ENCODE data around the gene UBR4.
"Not testable (repeated sequence)": the region's sequence is repeated elsewhere in the genome, so short reads cannot be mapped to it uniquely, and the experiment has no call there.

UBR4 gene

DNA sequence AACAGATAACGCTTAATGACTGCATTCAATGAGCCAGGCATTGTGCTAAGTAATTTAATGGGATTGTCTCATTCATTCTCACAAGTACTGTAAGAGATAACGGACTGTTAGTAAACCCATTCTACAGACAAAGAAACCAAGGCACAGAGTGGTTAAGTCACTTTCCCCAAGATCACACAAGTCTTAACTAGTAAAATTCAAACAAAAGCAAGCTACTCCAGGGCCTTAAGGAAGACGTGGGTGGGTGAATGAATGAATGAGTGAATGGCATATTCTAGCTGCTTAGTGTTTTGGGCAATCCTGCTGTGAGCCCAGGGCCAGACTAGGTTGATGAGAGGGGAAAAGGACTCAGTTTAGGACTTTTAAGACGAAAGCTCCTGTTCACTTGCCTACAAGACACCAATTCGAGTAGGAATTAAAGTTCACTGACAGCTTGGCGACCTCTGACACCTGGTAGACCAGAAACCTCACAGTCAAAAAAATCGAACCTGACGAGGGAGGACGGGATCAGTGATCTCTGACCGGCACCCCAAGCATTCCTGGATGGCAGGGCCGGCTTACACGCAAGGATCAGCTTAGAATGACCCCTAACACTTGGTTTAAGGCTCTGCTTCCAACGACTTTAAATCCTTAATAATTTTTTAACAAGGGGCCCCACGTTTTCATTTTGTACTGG is 40.7 kb upstream of the UBR4 start:
- peak; percentile 30 for DNase-seq (ENCODE audit: extremely low spot score)
- CTCF ChIA-PET: interaction anchor here (0.6 kb wide), 1 partner anchor 390 kb away, joined by 3 read pairs; no protein-coding TSS in a partner anchor
- TF ChIP-seq, protein P1, sequence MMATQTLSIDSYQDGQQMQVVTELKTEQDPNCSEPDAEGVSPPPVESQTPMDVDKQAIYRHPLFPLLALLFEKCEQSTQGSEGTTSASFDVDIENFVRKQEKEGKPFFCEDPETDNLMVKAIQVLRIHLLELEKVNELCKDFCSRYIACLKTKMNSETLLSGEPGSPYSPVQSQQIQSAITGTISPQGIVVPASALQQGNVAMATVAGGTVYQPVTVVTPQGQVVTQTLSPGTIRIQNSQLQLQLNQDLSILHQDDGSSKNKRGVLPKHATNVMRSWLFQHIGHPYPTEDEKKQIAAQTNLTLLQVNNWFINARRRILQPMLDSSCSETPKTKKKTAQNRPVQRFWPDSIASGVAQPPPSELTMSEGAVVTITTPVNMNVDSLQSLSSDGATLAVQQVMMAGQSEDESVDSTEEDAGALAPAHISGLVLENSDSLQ (IDR thresholded peaks at IDR 0.05): no peak
- TF ChIP-seq NFRKB (IDR thresholded peaks at IDR 0.05) (no peak), SUZ12 (IDR thresholded peaks at IDR 0.05) (no peak), FOXK2 (IDR thresholded peaks at IDR 0.05) (no peak), FOXA1 (IDR thresholded peaks at IDR 0.05) (no peak)
- POLR2A ChIA-PET: interaction anchor here (1.1 to 2.2 kb wide), 8 partner anchors 9 to 43 kb away, joined by 3 to 12 read pairs (median 4); no protein-coding TSS in a partner anchor

DNA sequence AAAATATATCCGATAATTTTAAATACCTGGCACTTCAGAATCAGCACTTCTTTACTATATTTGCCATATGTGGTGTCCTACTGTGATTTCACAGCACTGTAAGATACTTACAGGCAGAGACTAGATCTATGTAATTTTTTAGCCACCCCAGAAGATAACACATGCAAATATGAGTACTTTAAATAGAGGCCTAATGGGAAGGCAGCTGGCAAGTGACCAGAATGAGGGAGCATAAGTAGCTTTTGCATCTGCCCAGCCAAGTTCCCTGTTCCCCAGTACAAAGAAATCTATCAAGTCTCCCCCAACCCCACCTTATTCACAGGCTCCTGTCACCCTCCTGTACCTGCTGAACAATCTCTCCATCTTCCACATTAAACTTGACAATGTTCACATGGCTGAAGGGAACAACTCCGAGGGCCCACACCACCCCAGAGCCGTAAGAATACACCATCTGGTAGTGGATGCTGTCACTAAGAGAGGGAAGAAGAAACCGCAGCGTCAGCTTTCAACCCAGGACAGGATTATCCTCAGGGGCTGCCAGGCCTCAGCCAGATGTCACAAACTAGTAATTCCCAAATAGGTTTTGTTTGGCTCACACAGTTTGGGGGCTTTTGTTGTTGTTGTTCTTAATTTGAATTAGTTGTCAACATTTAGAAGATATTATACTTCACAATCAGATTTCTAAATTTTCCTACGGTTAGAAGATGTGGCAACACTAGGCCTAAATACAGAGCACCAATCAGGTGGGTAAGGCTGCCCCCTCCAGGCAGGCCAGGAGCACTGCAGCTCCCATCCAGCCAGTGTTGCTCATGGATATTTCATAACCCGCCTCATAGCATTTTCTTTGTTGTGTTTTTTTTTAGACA is 30.8 kb upstream of the UBR4 start:
- ChIA-PET POLR2A (interaction anchor here (2.4 kb wide), 1 partner anchor 10 kb away, joined by 11 read pairs; the partner anchor contains the start of genes EMC1 and MRTO4), CTCF (interaction anchor here (0.5 to 1.4 kb wide), 4 partner anchors 81 to 800 kb away, joined by 3 to 4 read pairs (median 3); no protein-coding TSS in a partner anchor)
- TF ChIP-seq FOXM1 (IDR thresholded peaks at IDR 0.05; ENCODE audit: borderline replicate concordance): no peak
- no peak for TF ChIP-seq ARNT (IDR thresholded peaks at IDR 0.05)
- no peak for TF ChIP-seq SUZ12 (IDR thresholded peaks at IDR 0.05)
- no peak for TF ChIP-seq FOXK2 (IDR thresholded peaks at IDR 0.05)
- TF ChIP-seq CTBP1 (IDR thresholded peaks at IDR 0.05; ENCODE audit: borderline replicate concordance): no peak
- TF ChIP-seq, protein P1 (IDR thresholded peaks at IDR 0.05): no peak
- TF ChIP-seq ZNF384 (IDR thresholded peaks at IDR 0.05): no peak
- TF ChIP-seq LEF1 (IDR thresholded peaks at IDR 0.05; ENCODE audit: borderline replicate concordance): no peak
- TF ChIP-seq BHLHE40 (IDR thresholded peaks at IDR 0.05; ENCODE audit: borderline replicate concordance): no peak
- DNase-seq (ENCODE audit: extremely low spot score): peak; percentile 79

DNA sequence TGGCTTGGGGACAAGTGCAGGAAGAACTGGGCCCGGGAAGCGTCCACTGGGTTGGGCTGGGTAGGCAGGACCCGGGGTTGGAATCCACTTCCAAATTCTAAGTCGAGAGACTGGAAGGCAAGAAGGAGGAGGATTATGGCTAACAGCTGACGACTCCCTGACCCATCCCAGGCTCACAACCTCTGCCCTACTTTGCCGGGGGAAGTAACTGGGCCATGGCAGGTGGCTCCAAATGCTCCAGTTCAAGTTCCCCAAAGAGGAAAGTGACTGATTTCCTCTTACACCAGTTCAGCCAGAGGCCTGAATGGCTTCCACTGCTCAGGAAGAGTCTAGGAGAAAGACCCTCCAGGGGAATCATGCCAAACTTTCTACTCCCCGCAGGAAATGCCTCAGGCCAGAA is 29.8 kb upstream of the UBR4 start:
- ChIA-PET POLR2A (no interaction called here), CTCF (no interaction called here)
- DNase-seq (ENCODE audit: extremely low spot score): no peak
- no peak for TF ChIP-seq CTBP1 (IDR thresholded peaks at IDR 0.05; ENCODE audit: borderline replicate concordance)

DNA sequence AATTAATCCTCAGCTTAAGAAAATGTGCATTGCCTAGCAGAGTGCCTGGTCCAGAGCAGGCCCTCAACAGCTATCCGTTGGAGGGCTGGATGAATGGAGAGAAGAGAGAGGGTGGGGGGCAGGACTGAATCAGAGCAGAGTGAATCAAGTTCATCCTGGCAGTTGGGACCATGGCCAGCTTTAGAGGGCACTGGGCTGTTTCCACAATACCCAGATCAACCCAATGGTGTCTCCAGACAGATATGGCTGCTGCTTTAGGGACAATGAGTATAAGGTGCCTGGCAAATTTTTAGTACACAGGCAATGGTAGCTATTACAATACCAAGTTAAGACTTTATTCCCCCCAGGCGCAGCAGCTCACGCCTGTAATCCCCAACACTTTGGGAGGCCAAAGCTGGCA is 24.2 kb upstream of the UBR4 start:
- POLR2A ChIA-PET: interaction anchor here (1.6 kb wide), 1 partner anchor 17 kb away, joined by 3 read pairs; the partner anchor contains the start of genes EMC1 and MRTO4
- CTCF ChIA-PET: no interaction called here
- no peak for DNase-seq (ENCODE audit: extremely low spot score)
- TF ChIP-seq ELF4 (IDR thresholded peaks at IDR 0.05) (no peak), HDGF (IDR thresholded peaks at IDR 0.05; ENCODE audit: borderline replicate concordance) (no peak), NFRKB (IDR thresholded peaks at IDR 0.05) (no peak), FOXA1 (IDR thresholded peaks at IDR 0.05) (no peak), SUZ12 (IDR thresholded peaks at IDR 0.05) (no peak)
- TF ChIP-seq, protein P1 (IDR thresholded peaks at IDR 0.05): no peak

DNA sequence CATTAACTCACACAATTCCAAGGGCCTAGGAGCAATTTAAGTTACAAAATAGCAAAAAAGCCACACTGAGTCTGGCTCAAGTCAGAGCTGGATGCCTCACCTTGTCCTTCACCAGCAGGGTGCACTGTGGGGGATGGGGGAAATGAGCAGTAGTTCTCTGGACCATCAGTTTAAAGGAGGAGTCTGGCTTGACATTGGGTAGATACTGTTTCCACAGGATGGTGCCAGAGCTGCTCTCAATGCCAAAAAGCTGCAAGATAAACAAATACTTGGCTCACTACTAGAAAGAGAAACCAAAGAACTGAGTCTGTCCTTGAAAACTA is 22.4 kb upstream of the UBR4 start:
- ChIA-PET POLR2A (interaction anchor here (1.6 kb wide), 1 partner anchor 19 kb away, joined by 3 read pairs; the partner anchor contains the start of genes EMC1 and MRTO4), CTCF (no interaction called here)
- DNase-seq (ENCODE audit: extremely low spot score): no peak
- TF ChIP-seq CTBP1 (IDR thresholded peaks at IDR 0.05; ENCODE audit: borderline replicate concordance): no peak
- TF ChIP-seq LEF1 (IDR thresholded peaks at IDR 0.05; ENCODE audit: borderline replicate concordance): no peak
- TF ChIP-seq FOXM1 (IDR thresholded peaks at IDR 0.05; ENCODE audit: borderline replicate concordance): no peak
- no peak for TF ChIP-seq SP1 (IDR thresholded peaks at IDR 0.05)
- no peak for TF ChIP-seq HDGF (IDR thresholded peaks at IDR 0.05; ENCODE audit: borderline replicate concordance)
- TF ChIP-seq TARDBP (IDR thresholded peaks at IDR 0.05): no peak
- TF ChIP-seq NFRKB (IDR thresholded peaks at IDR 0.05): no peak
- TF ChIP-seq ZNF384 (IDR thresholded peaks at IDR 0.05): no peak
- TF ChIP-seq FOXA1 (IDR thresholded peaks at IDR 0.05): no peak

DNA sequence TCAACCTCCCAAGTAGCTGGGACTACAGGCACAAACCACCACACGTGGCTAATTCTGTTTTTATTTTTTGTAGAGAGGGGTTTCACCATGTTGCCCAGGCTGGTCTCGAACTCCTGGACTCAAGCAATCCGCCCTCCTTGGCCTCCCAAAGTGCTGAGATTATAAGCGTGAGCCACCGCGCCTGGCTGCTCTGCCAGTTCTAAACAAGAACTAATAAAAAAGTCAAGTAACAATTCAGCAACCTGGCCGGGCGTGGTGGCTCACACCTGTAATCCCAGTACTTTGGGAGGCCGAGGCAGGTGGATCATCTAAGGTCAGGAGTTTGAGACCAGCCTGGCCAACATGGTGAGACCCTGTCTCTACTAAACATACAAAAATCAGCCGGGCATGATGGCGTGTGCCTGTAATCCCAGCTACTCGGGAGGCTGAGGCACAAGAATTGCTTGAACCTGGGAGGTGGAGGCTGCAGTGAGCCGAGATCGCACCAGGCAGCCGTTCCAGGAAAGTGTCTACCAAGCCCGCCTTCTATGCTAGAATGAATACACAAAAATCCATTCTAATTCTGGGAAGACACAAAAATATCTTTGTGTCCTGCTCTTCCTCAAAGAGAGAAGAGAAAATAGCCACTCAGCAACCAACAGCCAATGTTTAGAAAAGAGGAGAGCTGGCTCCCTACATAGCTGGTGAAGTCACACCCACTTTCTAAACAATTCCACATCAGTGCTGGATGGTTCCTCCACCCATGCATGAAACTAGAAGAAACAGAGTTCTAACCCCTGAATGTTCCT is 21.9 kb upstream of the UBR4 start:
- DNase-seq (ENCODE audit: extremely low spot score); POLR2A ChIA-PET: not testable (repeated sequence)
- CTCF ChIA-PET: interaction anchor here (0.8 kb wide), 1 partner anchor 108 kb away, joined by 3 read pairs; no protein-coding TSS in a partner anchor
